IPS DF 4.7 (cell line): ENCODE results near the gene PDZD4.

Source experiments
- DNase-seq: peaks from one replicate; pipeline ENCODE4 v3.0.0-alpha.2; 2013; ENCODE audit warnings: low spot score; ENCODE audit errors: extremely low read depth

PDZD4 gene

DNA sequence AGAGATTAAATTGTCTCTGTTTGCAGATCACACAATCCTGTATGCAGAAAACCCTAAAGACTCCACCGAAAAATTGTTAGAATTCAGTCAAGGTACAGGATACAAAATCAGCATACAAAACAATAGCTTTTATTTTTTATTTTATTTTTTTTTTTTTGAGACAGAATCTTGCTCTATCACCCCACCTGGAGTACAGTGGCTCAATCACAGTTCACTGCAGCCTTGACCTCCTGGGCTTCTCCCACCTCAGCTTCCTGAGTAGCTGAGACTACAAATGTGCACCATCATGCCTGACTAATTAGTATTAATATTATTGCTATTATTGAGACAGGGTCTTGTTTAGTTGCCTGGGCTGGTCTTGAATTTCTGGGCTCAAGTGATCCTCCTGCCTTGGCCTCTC, 75.2 kb downstream of the PDZD4 start:
- DNase-seq = no peak
